GM23338 (cell line): Measurements from ENCODE around the gene TSPAN32. TPM values are rescaled to one million over a fixed set of nuclear protein-coding genes. Genes with fewer than 3 reads are reported as not detected.

Experiments
- ATAC-seq: fragments of 200-7000 bp; cut with Tn5 transposase; 3 replicates; pipeline ENCODE4 v1.9.1; 2020
- DNase-seq: peaks from one replicate; pipeline ENCODE4 v3.0.0-alpha.2; 2015; ENCODE audit warnings: low spot score
- H2AFZ ChIP-seq: fragments of 200-600 bp; sonication (generic); 2 replicates; pipeline ENCODE4 v1.8.0; 2016; ENCODE audit warnings: antibody characterized with exemption, mild to moderate bottlenecking, moderate library complexity
- H3F3A ChIP-seq: fragments of 200-600 bp; sonication (generic); replicated peaks from 2 replicates; pipeline ENCODE4 v1.8.0; 2017; ENCODE audit warnings: antibody characterized with exemption, mixed run types, low read depth
- H3K27ac ChIP-seq: fragments of 200-600 bp; sonication (generic); 2 replicates; pipeline ENCODE4 v1.6.1; 2016; ENCODE audit warnings: low read depth
- H3K27me3 ChIP-seq: fragments of 200-600 bp; sonication (generic); 2 replicates; pipeline ENCODE4 v1.8.0; 2016; ENCODE audit warnings: mild to moderate bottlenecking, mixed run types, moderate library complexity; ENCODE audit not compliant: insufficient read depth
- H3K36me3 ChIP-seq: fragments of 200-600 bp; sonication (generic); 2 replicates; pipeline ENCODE4 v1.8.0; 2016; ENCODE audit warnings: mild to moderate bottlenecking; ENCODE audit not compliant: insufficient read depth
- H3K4me1 ChIP-seq: fragments of 200-600 bp; sonication (generic); 2 replicates; pipeline ENCODE4 v1.8.0; 2016; ENCODE audit warnings: mild to moderate bottlenecking, moderate library complexity; ENCODE audit not compliant: insufficient read depth
- H3K4me2 ChIP-seq: fragments of 200-600 bp; sonication (generic); 2 replicates; pipeline ENCODE4 v1.7.1; 2017; ENCODE audit warnings: mixed run types
- H3K4me3 ChIP-seq: fragments of 200-600 bp; sonication (generic); 2 replicates; pipeline ENCODE4 v1.6.1; 2016; ENCODE audit warnings: mixed run types
- H3K79me2 ChIP-seq: fragments of 200-600 bp; sonication (generic); replicated peaks from 2 replicates; pipeline ENCODE4 v1.8.0; 2017; ENCODE audit warnings: mild to moderate bottlenecking; ENCODE audit not compliant: insufficient read depth
- H3K9me2 ChIP-seq: fragments of 200-600 bp; sonication (generic); 2 replicates; pipeline ENCODE4 v1.8.0; 2017; ENCODE audit not compliant: insufficient read depth
- H4K20me1 ChIP-seq: fragments of 200-600 bp; sonication (generic); replicated peaks from 2 replicates; pipeline ENCODE4 v1.8.0; 2017; ENCODE audit warnings: mild to moderate bottlenecking; ENCODE audit not compliant: insufficient read depth
- H3K27ac Mint-ChIP-seq: 2 replicates; pipeline ENCODE4 v1.8.0; 2020; ENCODE audit warnings: inconsistent platforms, mild to moderate bottlenecking, moderate library complexity, mixed read lengths
- H3K27me3 Mint-ChIP-seq: 3 replicates; pipeline ENCODE4 v1.8.0; 2022; ENCODE audit warnings: low read depth, mild to moderate bottlenecking, moderate library complexity, mixed read lengths, inconsistent platforms; ENCODE audit not compliant: insufficient read depth, poor library complexity
- H3K36me3 Mint-ChIP-seq: 3 replicates; pipeline ENCODE4 v1.8.0; 2021; ENCODE audit warnings: low read depth, mild to moderate bottlenecking, inconsistent platforms, moderate library complexity, mixed read lengths
- H3K4me1 Mint-ChIP-seq: 3 replicates; pipeline ENCODE4 v1.8.0; 2020; ENCODE audit warnings: mild to moderate bottlenecking, inconsistent platforms, mixed read lengths
- H3K4me3 Mint-ChIP-seq: 3 replicates; pipeline ENCODE4 v1.8.0; 2021; ENCODE audit warnings: moderate library complexity, mild to moderate bottlenecking, inconsistent platforms, mixed read lengths
- H3K9me3 Mint-ChIP-seq: 3 replicates; pipeline ENCODE4 v1.8.0; 2020; ENCODE audit warnings: moderate library complexity, mild to moderate bottlenecking, inconsistent platforms, mixed read lengths
- EZH2phosphoT487 ChIP-seq: fragments of 200-600 bp; sonication (generic); IDR thresholded peaks from one replicate; pipeline ENCODE4 v1.8.1; 2018; ENCODE audit warnings: antibody characterized with exemption; ENCODE audit not compliant: unreplicated experiment
- JUNB ChIP-seq: IDR thresholded peaks from one replicate; pipeline ENCODE4 v1.6.1; 2016; ENCODE audit warnings: antibody characterized with exemption; ENCODE audit not compliant: unreplicated experiment
- NANOG ChIP-seq: IDR thresholded peaks from 2 replicates; pipeline ENCODE4 v1.6.1; 2016; ENCODE audit warnings: antibody characterized with exemption, borderline replicate concordance
- STAT1 ChIP-seq: IDR thresholded peaks from one replicate; pipeline ENCODE4 v1.6.1; 2016; ENCODE audit warnings: antibody characterized with exemption; ENCODE audit not compliant: unreplicated experiment
- ZNF114 ChIP-seq: fragments of 250-450 bp; sonication (Bioruptor Pico); IDR thresholded peaks from 2 replicates; pipeline ENCODE4 v1.5.0; 2020; ENCODE audit warnings: mild to moderate bottlenecking, moderate library complexity
- ZNF331 ChIP-seq: fragments of 250-450 bp; sonication (Bioruptor Pico); IDR thresholded peaks from 2 replicates; pipeline ENCODE4 v1.5.0; 2020; ENCODE audit warnings: low read depth, mild to moderate bottlenecking, moderate library complexity
- polyA plus RNA-seq: library from polyadenylated mRNA; unstranded; fragments of >200 nt; fragmentation: Nextera tagmentation; extraction: Ambion mirVana; gene quantifications from 2 replicates; pipeline ENCODE4 v1.2.1, GENCODE V29; 2016
- total RNA-seq: library from RNA; depleted of rRNA; stranded (reverse); fragments of >200 nt; shearing (Covaris generic); gene quantifications from 2 replicates; pipeline ENCODE4 v1.2.3, GENCODE V29; 2014
- TF ChIP-seq, protein P1 (sequence below): IDR thresholded peaks from one replicate; pipeline ENCODE4 v1.6.1; 2018; ENCODE audit warnings: antibody characterized with exemption; ENCODE audit not compliant: unreplicated experiment
- TF ChIP-seq, protein P2 (sequence below), 2 experiments: fragments of 200-600 bp in 1 of 2; sonication (generic) in 1 of 2; conservative IDR thresholded peaks; 2 replicates each; pipeline versions ENCODE4 v1.5.1 to v1.6.1; 2016 to 2017; ENCODE audit warnings: antibody characterized with exemption in 2 of 2, low read depth in 2 of 2, mild to moderate bottlenecking in 2 of 2, moderate library complexity in 1 of 2
- TF ChIP-seq, protein P3 (sequence below): IDR thresholded peaks from 2 replicates; pipeline ENCODE4 v1.6.1; 2016; ENCODE audit warnings: antibody characterized with exemption

Gene TSPAN32
- total and polyA plus RNA-seq, 2 experiments from 2014 or later = not detected

DNA sequence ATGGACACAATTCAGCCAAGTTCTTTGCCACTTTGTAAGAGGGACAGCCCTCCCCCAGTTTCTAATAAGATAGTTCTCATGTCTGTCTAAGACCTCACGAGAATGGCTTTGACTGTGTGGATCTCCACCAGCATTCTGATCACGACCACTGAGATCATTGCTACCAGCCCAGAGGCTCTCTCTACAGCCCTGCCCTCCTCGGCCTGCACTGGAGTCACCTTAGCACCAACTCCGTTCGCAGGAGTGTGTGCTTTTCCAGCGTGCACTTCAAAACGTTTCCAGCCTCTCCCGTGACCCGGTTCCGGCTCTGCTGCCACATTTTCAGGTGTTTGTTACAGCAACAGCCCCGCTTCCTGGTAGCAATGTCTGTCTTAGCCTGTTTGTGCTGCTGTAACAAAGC lies 26.2 kb downstream of the TSPAN32 start:
- no peaks in the 10 kb centered on the region for H3F3A ChIP-seq
- no peaks in the 10 kb centered on the region; the same call in 1 of the 2 replicates for H3K36me3 ChIP-seq
- H3K4me1 Mint-ChIP-seq = no peaks in the 10 kb centered on the region
- H2AFZ ChIP-seq = no peak overlapping the region
- no peak overlapping the region for H3K4me3 Mint-ChIP-seq
- ATAC-seq (no peak), DNase-seq (no peak)
- TF ChIP-seq, protein P1, sequence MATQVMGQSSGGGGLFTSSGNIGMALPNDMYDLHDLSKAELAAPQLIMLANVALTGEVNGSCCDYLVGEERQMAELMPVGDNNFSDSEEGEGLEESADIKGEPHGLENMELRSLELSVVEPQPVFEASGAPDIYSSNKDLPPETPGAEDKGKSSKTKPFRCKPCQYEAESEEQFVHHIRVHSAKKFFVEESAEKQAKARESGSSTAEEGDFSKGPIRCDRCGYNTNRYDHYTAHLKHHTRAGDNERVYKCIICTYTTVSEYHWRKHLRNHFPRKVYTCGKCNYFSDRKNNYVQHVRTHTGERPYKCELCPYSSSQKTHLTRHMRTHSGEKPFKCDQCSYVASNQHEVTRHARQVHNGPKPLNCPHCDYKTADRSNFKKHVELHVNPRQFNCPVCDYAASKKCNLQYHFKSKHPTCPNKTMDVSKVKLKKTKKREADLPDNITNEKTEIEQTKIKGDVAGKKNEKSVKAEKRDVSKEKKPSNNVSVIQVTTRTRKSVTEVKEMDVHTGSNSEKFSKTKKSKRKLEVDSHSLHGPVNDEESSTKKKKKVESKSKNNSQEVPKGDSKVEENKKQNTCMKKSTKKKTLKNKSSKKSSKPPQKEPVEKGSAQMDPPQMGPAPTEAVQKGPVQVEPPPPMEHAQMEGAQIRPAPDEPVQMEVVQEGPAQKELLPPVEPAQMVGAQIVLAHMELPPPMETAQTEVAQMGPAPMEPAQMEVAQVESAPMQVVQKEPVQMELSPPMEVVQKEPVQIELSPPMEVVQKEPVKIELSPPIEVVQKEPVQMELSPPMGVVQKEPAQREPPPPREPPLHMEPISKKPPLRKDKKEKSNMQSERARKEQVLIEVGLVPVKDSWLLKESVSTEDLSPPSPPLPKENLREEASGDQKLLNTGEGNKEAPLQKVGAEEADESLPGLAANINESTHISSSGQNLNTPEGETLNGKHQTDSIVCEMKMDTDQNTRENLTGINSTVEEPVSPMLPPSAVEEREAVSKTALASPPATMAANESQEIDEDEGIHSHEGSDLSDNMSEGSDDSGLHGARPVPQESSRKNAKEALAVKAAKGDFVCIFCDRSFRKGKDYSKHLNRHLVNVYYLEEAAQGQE = no peak
- TF ChIP-seq ZNF114 (CRISPR knock-in tag) = no peak
- TF ChIP-seq STAT1 = no peak
- no peak for TF ChIP-seq ZNF331 (CRISPR knock-in tag)
- TF ChIP-seq, protein P2, sequence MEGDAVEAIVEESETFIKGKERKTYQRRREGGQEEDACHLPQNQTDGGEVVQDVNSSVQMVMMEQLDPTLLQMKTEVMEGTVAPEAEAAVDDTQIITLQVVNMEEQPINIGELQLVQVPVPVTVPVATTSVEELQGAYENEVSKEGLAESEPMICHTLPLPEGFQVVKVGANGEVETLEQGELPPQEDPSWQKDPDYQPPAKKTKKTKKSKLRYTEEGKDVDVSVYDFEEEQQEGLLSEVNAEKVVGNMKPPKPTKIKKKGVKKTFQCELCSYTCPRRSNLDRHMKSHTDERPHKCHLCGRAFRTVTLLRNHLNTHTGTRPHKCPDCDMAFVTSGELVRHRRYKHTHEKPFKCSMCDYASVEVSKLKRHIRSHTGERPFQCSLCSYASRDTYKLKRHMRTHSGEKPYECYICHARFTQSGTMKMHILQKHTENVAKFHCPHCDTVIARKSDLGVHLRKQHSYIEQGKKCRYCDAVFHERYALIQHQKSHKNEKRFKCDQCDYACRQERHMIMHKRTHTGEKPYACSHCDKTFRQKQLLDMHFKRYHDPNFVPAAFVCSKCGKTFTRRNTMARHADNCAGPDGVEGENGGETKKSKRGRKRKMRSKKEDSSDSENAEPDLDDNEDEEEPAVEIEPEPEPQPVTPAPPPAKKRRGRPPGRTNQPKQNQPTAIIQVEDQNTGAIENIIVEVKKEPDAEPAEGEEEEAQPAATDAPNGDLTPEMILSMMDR (conservative IDR thresholded peaks at IDR 0.05; ENCODE audit: low read depth in 2 of 2) = no peak
- TF ChIP-seq, protein P3, sequence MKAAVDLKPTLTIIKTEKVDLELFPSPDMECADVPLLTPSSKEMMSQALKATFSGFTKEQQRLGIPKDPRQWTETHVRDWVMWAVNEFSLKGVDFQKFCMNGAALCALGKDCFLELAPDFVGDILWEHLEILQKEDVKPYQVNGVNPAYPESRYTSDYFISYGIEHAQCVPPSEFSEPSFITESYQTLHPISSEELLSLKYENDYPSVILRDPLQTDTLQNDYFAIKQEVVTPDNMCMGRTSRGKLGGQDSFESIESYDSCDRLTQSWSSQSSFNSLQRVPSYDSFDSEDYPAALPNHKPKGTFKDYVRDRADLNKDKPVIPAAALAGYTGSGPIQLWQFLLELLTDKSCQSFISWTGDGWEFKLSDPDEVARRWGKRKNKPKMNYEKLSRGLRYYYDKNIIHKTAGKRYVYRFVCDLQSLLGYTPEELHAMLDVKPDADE = no peak
- no peak for TF ChIP-seq JUNB
- no peak for TF ChIP-seq EZH2phosphoT487
- H3K36me3 Mint-ChIP-seq = peaks cover 9% of the 10 kb centered on the region; the same call in 2 of the 3 replicates
- H3K4me1 ChIP-seq = no peaks in the 10 kb centered on the region
- no peaks in the 10 kb centered on the region for H4K20me1 ChIP-seq
- no peaks in the 10 kb centered on the region for H3K79me2 ChIP-seq
- H3K27ac Mint-ChIP-seq = no peak overlapping the region
- H3K27me3 ChIP-seq = no peaks in the 10 kb centered on the region
- no peak overlapping the region for H3K27ac ChIP-seq
- H3K4me3 ChIP-seq = no peak overlapping the region
- H3K4me2 ChIP-seq = no peak overlapping the region
- peaks cover 15% of the 10 kb centered on the region for H3K9me3 Mint-ChIP-seq
- H3K9me2 ChIP-seq = no peaks in the 10 kb centered on the region
- H3K27me3 Mint-ChIP-seq = peaks cover 5% of the 10 kb centered on the region

DNA sequence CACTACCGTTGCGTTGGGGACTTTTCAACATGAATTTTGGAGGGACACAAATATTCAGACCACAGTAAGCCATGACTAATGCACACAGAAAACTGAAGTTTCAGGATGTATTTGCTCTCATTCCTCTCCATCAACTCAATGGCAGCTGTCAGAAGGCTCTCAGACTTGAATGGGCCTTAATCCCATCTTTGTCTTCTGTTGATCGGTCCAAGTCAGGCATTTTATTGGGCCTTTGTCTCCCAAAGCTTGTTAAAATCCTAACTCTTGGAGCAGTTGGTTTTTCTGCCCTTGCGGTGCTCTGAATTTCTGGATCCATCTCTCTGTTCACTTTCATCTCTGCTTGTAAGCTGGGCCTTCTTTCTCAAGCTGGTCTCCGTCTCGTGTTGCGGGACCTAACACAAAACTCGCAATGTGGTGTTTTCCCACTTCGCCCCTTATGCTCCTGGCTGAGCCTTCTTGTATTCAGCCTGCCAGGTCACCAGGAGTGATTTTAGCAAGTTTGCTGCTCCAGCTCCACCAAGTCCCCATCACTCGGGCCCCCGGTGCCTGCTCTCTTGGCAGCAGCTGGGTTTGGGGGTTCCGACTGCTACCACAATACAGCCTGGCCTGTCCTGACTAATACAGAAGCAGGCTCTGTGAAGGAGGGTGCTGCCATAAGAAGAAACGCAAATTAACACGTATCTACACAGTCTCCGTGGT lies 27.0 kb downstream of the TSPAN32 start:
- H3K4me3 ChIP-seq = no peak overlapping the region
- peaks cover 9% of the 10 kb centered on the region; the same call in 2 of the 3 replicates for H3K36me3 Mint-ChIP-seq
- H3K27ac ChIP-seq = no peak overlapping the region
- H3F3A ChIP-seq = no peaks in the 10 kb centered on the region
- H3K4me3 Mint-ChIP-seq = no peak overlapping the region
- no peaks in the 10 kb centered on the region for H3K4me1 Mint-ChIP-seq
- H4K20me1 ChIP-seq = no peaks in the 10 kb centered on the region
- no peaks in the 10 kb centered on the region; the same call in 1 of the 2 replicates for H3K36me3 ChIP-seq
- H3K4me1 ChIP-seq = no peaks in the 10 kb centered on the region
- H3K4me2 ChIP-seq = no peak overlapping the region
- no peaks in the 10 kb centered on the region for H3K9me2 ChIP-seq
- no peak for DNase-seq
- no peaks in the 10 kb centered on the region for H3K79me2 ChIP-seq
- H3K27me3 ChIP-seq = no peaks in the 10 kb centered on the region
- ATAC-seq = no peak
- H3K9me3 Mint-ChIP-seq = peaks cover 15% of the 10 kb centered on the region
- H2AFZ ChIP-seq = no peak overlapping the region
- H3K27ac Mint-ChIP-seq = no peak overlapping the region
- TF ChIP-seq NANOG = no peak
- TF ChIP-seq, protein P3 = no peak
- TF ChIP-seq ZNF331 (CRISPR knock-in tag) = no peak
- no peak for TF ChIP-seq JUNB
- TF ChIP-seq EZH2phosphoT487 = no peak
- TF ChIP-seq ZNF114 (CRISPR knock-in tag) = no peak
- H3K27me3 Mint-ChIP-seq = peaks cover 5% of the 10 kb centered on the region
